Peyer's patch (tissue), 4 donors: ENCODE results near the gene ADRA2C.

Source experiments
- CTCF ChIP-seq, 6 experiments: fragments of 450-650 bp in 4 of 6; fragments of 200-600 bp in 2 of 6; sonication (generic) in 1 of 6; IDR thresholded peaks; one replicate each; pipeline ENCODE4 v1.5.1; 2017 to 2019; ENCODE audit warnings: antibody characterized with exemption in 6 of 6, mild to moderate bottlenecking in 3 of 6, moderate library complexity in 1 of 6
- POLR2A ChIP-seq, 2 donors: fragments of 450-650 bp; IDR thresholded peaks; one replicate each; pipeline ENCODE4 v1.5.1; 2017; ENCODE audit warnings: antibody characterized with exemption in 2 of 2, mild to moderate bottlenecking in 2 of 2, moderate library complexity in 2 of 2

GRCh38 chr4:3813151-3814052 is 47.2 kb downstream of the ADRA2C start:
- no peak for TF ChIP-seq CTCF (IDR thresholded peaks at IDR 0.05)
- no peak for TF ChIP-seq POLR2A (IDR thresholded peaks at IDR 0.05)
